OCI-LY1 (cell line): ENCODE results near the gene RCBTB1.
A peak's percentile ranks its signal among the peaks of the same experiment; 100 is the strongest.

ENCODE experiments used
- H2AFZ ChIP-seq: fragments of 200-600 bp; sonication (generic), shearing (Covaris generic); 2 replicates; pipeline ENCODE4 v1.6.0; 2014; ENCODE audit warnings: antibody characterized with exemption, mild to moderate bottlenecking, low read length
- H3F3A ChIP-seq: fragments of 200-600 bp; sonication (generic), shearing (Covaris generic); 2 replicates; pipeline ENCODE4 v1.6.0; 2014; ENCODE audit warnings: mild to moderate bottlenecking, antibody characterized with exemption, low read length, moderate library complexity; ENCODE audit not compliant: insufficient read depth
- H3K27ac ChIP-seq: fragments of 200-600 bp; sonication (generic); 2 replicates; pipeline ENCODE4 v1.5.1; 2014; ENCODE audit warnings: low read length, mixed run types, mild to moderate bottlenecking, low read depth; ENCODE audit not compliant: poor library complexity, severe bottlenecking
- H3K27me3 ChIP-seq: fragments of 200-600 bp; sonication (generic); 2 replicates; pipeline ENCODE4 v1.6.0; 2014; ENCODE audit warnings: antibody characterized with exemption, mild to moderate bottlenecking, low read length, moderate library complexity; ENCODE audit not compliant: insufficient read depth
- H3K36me3 ChIP-seq: fragments of 200-600 bp; sonication (generic); 2 replicates; pipeline ENCODE4 v1.6.1; 2014; ENCODE audit warnings: mild to moderate bottlenecking, antibody characterized with exemption, low read length, moderate library complexity, mixed read lengths; ENCODE audit not compliant: insufficient read depth
- H3K4me1 ChIP-seq: fragments of 200-600 bp; sonication (generic); 2 replicates; pipeline ENCODE4 v1.5.1; 2014; ENCODE audit warnings: mild to moderate bottlenecking, low read length, moderate library complexity; ENCODE audit not compliant: insufficient read depth, severe bottlenecking
- H3K4me2 ChIP-seq: fragments of 200-600 bp; sonication (generic), shearing (Covaris generic); 2 replicates; pipeline ENCODE4 v1.6.1; 2014; ENCODE audit warnings: low read length
- H3K4me3 ChIP-seq: fragments of 200-600 bp; sonication (generic); 2 replicates; pipeline ENCODE4 v1.5.1; 2014; ENCODE audit warnings: low read length, low read depth, mild to moderate bottlenecking, mixed read lengths; ENCODE audit not compliant: poor library complexity, severe bottlenecking
- H3K79me2 ChIP-seq: fragments of 200-600 bp; shearing (Covaris generic); 2 replicates; pipeline ENCODE4 v1.6.1; 2016; ENCODE audit warnings: mixed run types, low read length, mixed read lengths; ENCODE audit not compliant: insufficient read depth
- H3K9ac ChIP-seq: fragments of 200-600 bp; sonication (generic), shearing (Covaris generic); 2 replicates; pipeline ENCODE4 v1.6.1; 2014; ENCODE audit warnings: mild to moderate bottlenecking, low read length, mixed read lengths
- H3K9me2 ChIP-seq: fragments of 200-600 bp; sonication (generic), shearing (Covaris generic); 2 replicates; pipeline ENCODE4 v1.6.1; 2014; ENCODE audit warnings: low read depth, mild to moderate bottlenecking, low read length, mixed read lengths
- H3K9me3 ChIP-seq: fragments of 200-600 bp; shearing (Covaris generic); 2 replicates; pipeline ENCODE4 v1.6.1; 2014; ENCODE audit warnings: low read length, mixed read lengths
- H4K20me1 ChIP-seq: fragments of 200-600 bp; sonication (generic), shearing (Covaris generic); 2 replicates; pipeline ENCODE4 v1.6.0; 2016; ENCODE audit warnings: mild to moderate bottlenecking, low read length; ENCODE audit not compliant: insufficient read depth
- CTCF ChIP-seq: fragments of 200-600 bp; sonication (generic), shearing (Covaris generic); IDR thresholded peaks from 2 replicates; pipeline ENCODE4 v1.5.1; 2017; ENCODE audit warnings: mild to moderate bottlenecking, antibody characterized with exemption, low read length, moderate library complexity, mixed read lengths
- EZH2 ChIP-seq: fragments of 200-600 bp; sonication (generic), shearing (Covaris generic); IDR thresholded peaks from 2 replicates; pipeline ENCODE4 v1.8.0; 2017; ENCODE audit warnings: borderline replicate concordance, mixed run types, mild to moderate bottlenecking, antibody characterized with exemption, low read length, moderate library complexity, mixed read lengths

The RCBTB1 gene

GRCh38 chr13:49532593-49532992, 52.8 kb downstream of the RCBTB1 start:
- H4K20me1 ChIP-seq: no peaks in the 10 kb centered on the region
- peaks cover 93% of the 10 kb centered on the region for H3K4me1 ChIP-seq
- H3F3A ChIP-seq: no peaks in the 10 kb centered on the region
- TF ChIP-seq EZH2: no peak
- TF ChIP-seq CTCF: no peak
- no peaks in the 10 kb centered on the region for H3K9me3 ChIP-seq
- no peak overlapping the region; the same call in 1 of the 2 replicates for H3K9ac ChIP-seq
- no peaks in the 10 kb centered on the region for H3K9me2 ChIP-seq
- peak overlapping the region; percentile 93 for H3K27ac ChIP-seq
- H3K4me2 ChIP-seq: peak overlapping the region; percentile 64; the same call in 1 of the 2 replicates
- no peak overlapping the region for H2AFZ ChIP-seq
- no peak overlapping the region for H3K4me3 ChIP-seq
- no peaks in the 10 kb centered on the region for H3K79me2 ChIP-seq
- no peaks in the 10 kb centered on the region for H3K27me3 ChIP-seq
- H3K36me3 ChIP-seq: peaks cover 57% of the 10 kb centered on the region; the same call in 1 of the 2 replicates

- no peaks in the 10 kb centered on the region for H4K20me1 ChIP-seq
- peak overlapping the region; percentile 83 for H3K27ac ChIP-seq
- H3K9ac ChIP-seq: peak overlapping the region; percentile 23
- H3K4me3 ChIP-seq: no peak overlapping the region
- no peaks in the 10 kb centered on the region for H3K9me2 ChIP-seq
- TF ChIP-seq CTCF (no peak), EZH2 (no peak)
- H3K27me3 ChIP-seq: no peaks in the 10 kb centered on the region
- no peaks in the 10 kb centered on the region for H3F3A ChIP-seq
- H3K9me3 ChIP-seq: no peaks in the 10 kb centered on the region
- H3K4me1 ChIP-seq: peaks cover 81% of the 10 kb centered on the region
- no peak overlapping the region for H2AFZ ChIP-seq
- H3K36me3 ChIP-seq: peaks cover 56% of the 10 kb centered on the region; the same call in 1 of the 2 replicates
- no peaks in the 10 kb centered on the region for H3K79me2 ChIP-seq
- peak overlapping the region; percentile 48 for H3K4me2 ChIP-seq
Observed at GRCh38 chr13:49530457-49530856, 54.9 kb downstream of the RCBTB1 start.

GRCh38 chr13:49528161-49528560, 57.2 kb downstream of the RCBTB1 start:
- H3K36me3 ChIP-seq: peaks cover 44% of the 10 kb centered on the region; the same call in 1 of the 2 replicates
- H2AFZ ChIP-seq: no peak overlapping the region
- no peak overlapping the region for H3K4me2 ChIP-seq

More at GRCh38 chr13:49528161-49528560, 57.2 kb downstream of the RCBTB1 start:
- no peaks in the 10 kb centered on the region for H3K9me2 ChIP-seq
- no peak overlapping the region for H3K4me3 ChIP-seq
- peaks cover 58% of the 10 kb centered on the region for H3K4me1 ChIP-seq
- H3K9me3 ChIP-seq: no peaks in the 10 kb centered on the region
- no peak overlapping the region for H3K9ac ChIP-seq
- H4K20me1 ChIP-seq: no peaks in the 10 kb centered on the region
- H3F3A ChIP-seq: no peaks in the 10 kb centered on the region
- H3K27me3 ChIP-seq: no peaks in the 10 kb centered on the region
- no peak for TF ChIP-seq CTCF
- no peak for TF ChIP-seq EZH2
- H3K79me2 ChIP-seq: no peaks in the 10 kb centered on the region
- H3K27ac ChIP-seq: peak overlapping the region; percentile 49
